Thyroid gland (tissue), 4 donors: ENCODE results near the gene NUDT16. TPM values are rescaled to one million over a fixed set of nuclear protein-coding genes. Genes with fewer than 3 reads are reported as not detected.
A peak's percentile ranks its signal among the peaks of the same experiment; 100 is the strongest.
"Not testable (repeated sequence)": the region's sequence is repeated elsewhere in the genome, so short reads cannot be mapped to it uniquely, and the experiment has no call there.

Experiments
- DNase-seq, 2 donors: peaks; one replicate each; pipeline ENCODE4 v3.0.0-alpha.2; 2019
- H3K27ac ChIP-seq, 3 donors: fragments of 200-600 bp; sonication (generic); 1 replicate in 2 of 3; 2 replicates in 1 of 3; pipeline ENCODE4 v1.5.1; 2016 to 2019; ENCODE audit warnings: mild to moderate bottlenecking in 1 of 3, moderate library complexity in 1 of 3
- H3K27me3 ChIP-seq: fragments of 200-600 bp; sonication (generic); one replicate; pipeline ENCODE4 v1.5.1; 2019
- H3K36me3 ChIP-seq, 2 donors: fragments of 200-600 bp; sonication (generic); one replicate each; pipeline ENCODE4 v1.5.1; 2016 to 2019
- H3K4me1 ChIP-seq, 2 donors: fragments of 200-600 bp; sonication (generic); one replicate each; pipeline ENCODE4 v1.5.1; 2017 to 2019
- H3K4me3 ChIP-seq, 3 donors: fragments of 200-600 bp; sonication (generic); replicated peaks in 1 of 3; 1 replicate in 2 of 3; 2 replicates in 1 of 3; pipeline ENCODE4 v1.5.1; 2016; ENCODE audit warnings: mild to moderate bottlenecking in 1 of 3
- H3K9me3 ChIP-seq: fragments of 200-600 bp; sonication (generic); one replicate; pipeline ENCODE4 v1.5.1; 2017
- POLR2A ChIP-seq, 2 donors: fragments of 450-650 bp; IDR thresholded peaks; one replicate each; pipeline ENCODE4 v1.6.1; 2017; ENCODE audit warnings: antibody characterized with exemption in 2 of 2, mild to moderate bottlenecking in 2 of 2, moderate library complexity in 1 of 2
- WGBS, 2 donors: methylation state at CpG; one replicate each; pipeline ENCODE4 v1.1.5; 2017; 5-methylcytosine and 5-hydroxymethylcytosine counted together
- intact Hi-C: fragments of 100-400 bp; cut with DNase I; formaldehyde crosslinking; loops from one replicate; pipeline ENCODE4 v1.15.1; 2023
- total RNA-seq, 4 donors: library from RNA; depleted of rRNA; stranded (reverse); fragments of >200 nt; gene quantifications; one replicate each; pipeline ENCODE4 v1.2.3, GENCODE V29; 2016
- TF ChIP-seq, protein P1 (sequence below), 6 experiments: fragments of 200-600 bp in 3 of 6; fragments of 450-650 bp in 3 of 6; sonication (generic) in 3 of 6; IDR thresholded peaks; one replicate each; pipeline ENCODE4 v1.5.1; 2016 to 2019; ENCODE audit warnings: antibody characterized with exemption in 6 of 6, mild to moderate bottlenecking in 2 of 6, inconsistent platforms in 1 of 6, moderate library complexity in 1 of 6

The NUDT16 gene
- total RNA-seq, 4 donors from 2014 or later = 30.7 to 37.5 (median 34.4) TPM

DNA sequence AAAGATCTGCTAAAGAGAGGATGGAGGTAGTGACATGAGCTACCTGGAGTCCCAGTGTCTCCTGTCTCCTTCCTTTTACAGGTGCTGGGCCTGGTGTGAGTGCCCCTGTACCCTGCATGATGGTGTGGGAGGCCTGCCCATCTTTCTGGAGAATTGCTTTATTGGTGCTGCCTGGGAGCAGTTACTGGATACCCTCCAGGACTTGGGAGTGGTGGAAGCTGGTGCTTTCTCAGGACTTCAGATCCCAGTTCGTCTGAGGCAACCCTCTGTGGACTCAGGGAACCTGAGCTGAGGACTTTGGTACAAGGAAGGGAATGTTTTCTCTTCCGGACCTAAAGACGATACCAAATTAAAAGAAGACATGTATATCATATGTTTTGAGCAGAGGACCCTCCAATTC is 18.3 kb upstream of the NUDT16 start:
- no peak for DNase-seq
- Histone ChIP-seq H3K4me1 (peaks cover 0 to 19% of the 10 kb centered on the region in 2 donors), H3K9me3 (no peaks in the 10 kb centered on the region), H3K27ac (no peak overlapping the region), H3K36me3 (no peaks in the 10 kb centered on the region), H3K4me3 (no peak overlapping the region), H3K27me3 (no peaks in the 10 kb centered on the region)
- no peak for TF ChIP-seq POLR2A (IDR thresholded peaks at IDR 0.05)
- TF ChIP-seq, protein P1, sequence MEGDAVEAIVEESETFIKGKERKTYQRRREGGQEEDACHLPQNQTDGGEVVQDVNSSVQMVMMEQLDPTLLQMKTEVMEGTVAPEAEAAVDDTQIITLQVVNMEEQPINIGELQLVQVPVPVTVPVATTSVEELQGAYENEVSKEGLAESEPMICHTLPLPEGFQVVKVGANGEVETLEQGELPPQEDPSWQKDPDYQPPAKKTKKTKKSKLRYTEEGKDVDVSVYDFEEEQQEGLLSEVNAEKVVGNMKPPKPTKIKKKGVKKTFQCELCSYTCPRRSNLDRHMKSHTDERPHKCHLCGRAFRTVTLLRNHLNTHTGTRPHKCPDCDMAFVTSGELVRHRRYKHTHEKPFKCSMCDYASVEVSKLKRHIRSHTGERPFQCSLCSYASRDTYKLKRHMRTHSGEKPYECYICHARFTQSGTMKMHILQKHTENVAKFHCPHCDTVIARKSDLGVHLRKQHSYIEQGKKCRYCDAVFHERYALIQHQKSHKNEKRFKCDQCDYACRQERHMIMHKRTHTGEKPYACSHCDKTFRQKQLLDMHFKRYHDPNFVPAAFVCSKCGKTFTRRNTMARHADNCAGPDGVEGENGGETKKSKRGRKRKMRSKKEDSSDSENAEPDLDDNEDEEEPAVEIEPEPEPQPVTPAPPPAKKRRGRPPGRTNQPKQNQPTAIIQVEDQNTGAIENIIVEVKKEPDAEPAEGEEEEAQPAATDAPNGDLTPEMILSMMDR (IDR thresholded peaks at IDR 0.05) = no peak
- intact Hi-C loops = no loop called here
- WGBS, 2 donors = 89 to 97% methylated on average over 3 of the region's 3 CpGs

DNA sequence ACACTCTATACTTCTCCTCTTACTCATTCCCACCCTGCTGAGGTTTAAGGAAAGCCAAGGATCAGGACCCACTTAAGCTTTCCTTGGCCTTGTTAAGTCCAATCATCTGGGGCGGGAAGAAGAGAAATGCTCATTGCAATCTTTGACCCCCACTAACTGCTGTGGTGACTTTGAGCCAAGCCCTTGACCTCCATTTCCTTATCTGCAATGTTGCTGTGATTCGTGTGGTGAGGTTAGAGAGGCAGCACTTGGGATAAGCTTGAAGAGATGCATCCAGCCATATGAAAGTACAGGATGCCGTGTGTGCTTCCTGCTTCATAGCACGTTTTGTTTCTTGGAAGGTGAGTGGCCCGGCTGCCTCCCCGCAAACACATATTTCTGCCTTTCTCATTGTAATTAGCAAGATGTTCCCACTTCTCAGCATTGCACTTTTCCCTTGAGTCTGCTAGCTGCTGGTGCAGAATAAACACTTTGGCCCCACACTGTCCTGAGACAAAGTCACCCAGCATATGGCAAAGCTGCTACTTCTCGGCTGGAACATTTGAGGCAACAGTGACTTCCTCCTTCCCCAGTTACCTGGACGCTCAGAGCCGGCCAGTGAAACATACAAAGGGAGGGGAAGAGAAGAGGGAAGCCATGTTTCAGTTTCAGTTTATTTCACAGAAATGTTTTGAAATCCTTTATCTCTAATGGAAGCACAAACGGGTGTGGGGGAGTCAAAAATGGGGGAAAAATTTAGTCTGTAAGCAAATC is 10.5 kb upstream of the NUDT16 start:
- no peaks in the 10 kb centered on the region for H3K4me1 ChIP-seq
- no peaks in the 10 kb centered on the region for H3K27me3 ChIP-seq
- 88 to 91% methylated on average over 10 of the region's 10 CpGs for WGBS, 2 donors
- H3K27ac ChIP-seq = no peak overlapping the region
- H3K36me3 ChIP-seq = no peaks in the 10 kb centered on the region
- no peak for TF ChIP-seq POLR2A (IDR thresholded peaks at IDR 0.05)
- TF ChIP-seq, protein P1 (IDR thresholded peaks at IDR 0.05) = no peak
- intact Hi-C loops = no loop called here
- no peak for DNase-seq
- no peaks in the 10 kb centered on the region for H3K9me3 ChIP-seq
- H3K4me3 ChIP-seq = no peak overlapping the region

DNA sequence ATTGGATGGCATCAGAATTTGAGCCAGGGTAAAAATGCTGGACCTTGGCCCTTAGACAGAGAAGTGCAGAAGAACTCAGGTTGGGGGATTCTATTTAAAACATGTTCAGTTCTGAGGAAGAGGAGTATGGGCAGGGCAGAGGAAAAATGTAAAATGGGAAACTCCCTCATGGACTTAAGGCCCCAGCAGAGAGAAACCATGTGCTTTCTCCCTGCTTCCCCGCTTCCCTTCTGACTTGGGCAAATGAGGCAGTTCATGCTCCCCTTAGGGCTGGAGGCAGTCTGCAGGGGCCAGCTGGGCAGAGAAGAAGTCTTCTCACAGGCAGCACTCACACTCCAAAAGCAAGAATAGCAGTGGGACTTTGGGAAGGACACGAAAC is 9.9 kb upstream of the NUDT16 start:
- WGBS, 2 donors = 85 to 94% methylated on average over 2 of the region's 2 CpGs
- no peaks in the 10 kb centered on the region for H3K27me3 ChIP-seq
- no peaks in the 10 kb centered on the region for H3K4me1 ChIP-seq
- no peaks in the 10 kb centered on the region for H3K36me3 ChIP-seq
- H3K4me3 ChIP-seq = no peak overlapping the region
- no peak for TF ChIP-seq POLR2A (IDR thresholded peaks at IDR 0.05)
- TF ChIP-seq, protein P1 (IDR thresholded peaks at IDR 0.05) = no peak
- DNase-seq = no peak
- intact Hi-C loops = no loop called here
- H3K27ac ChIP-seq = no peak overlapping the region
- H3K9me3 ChIP-seq = no peaks in the 10 kb centered on the region

DNA sequence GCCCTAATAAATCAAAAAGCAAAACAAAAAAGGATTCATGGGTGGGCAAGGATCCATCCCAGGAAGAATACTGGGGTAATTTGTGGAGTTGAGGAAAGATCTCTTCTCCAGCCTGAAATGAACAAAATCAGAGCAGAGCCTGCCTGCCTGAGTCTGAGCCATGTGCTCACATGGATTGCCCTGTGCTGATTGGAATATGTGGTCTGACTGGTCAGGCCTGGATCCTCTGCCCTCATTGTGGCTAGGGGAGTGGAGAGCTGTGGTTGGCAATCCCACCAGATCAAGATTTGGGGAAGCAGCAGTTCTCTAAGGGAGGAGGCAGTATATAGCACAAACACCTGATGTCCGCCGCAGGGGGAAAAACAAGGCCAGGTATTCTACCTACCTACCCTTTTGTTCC is 6.8 kb upstream of the NUDT16 start:
- 91 to 100% methylated on average over 2 of the region's 2 CpGs for WGBS, 2 donors
- H3K27ac ChIP-seq = no peak overlapping the region
- H3K4me3 ChIP-seq = no peak overlapping the region
- H3K4me1 ChIP-seq = peaks cover 8 to 16% of the 10 kb centered on the region in 2 donors
- no peak for DNase-seq
- H3K36me3 ChIP-seq = no peaks in the 10 kb centered on the region
- intact Hi-C loops = no loop called here
- H3K9me3 ChIP-seq = no peaks in the 10 kb centered on the region
- no peaks in the 10 kb centered on the region for H3K27me3 ChIP-seq
- TF ChIP-seq, protein P1 (IDR thresholded peaks at IDR 0.05) = no peak
- TF ChIP-seq POLR2A (IDR thresholded peaks at IDR 0.05) = no peak

DNA sequence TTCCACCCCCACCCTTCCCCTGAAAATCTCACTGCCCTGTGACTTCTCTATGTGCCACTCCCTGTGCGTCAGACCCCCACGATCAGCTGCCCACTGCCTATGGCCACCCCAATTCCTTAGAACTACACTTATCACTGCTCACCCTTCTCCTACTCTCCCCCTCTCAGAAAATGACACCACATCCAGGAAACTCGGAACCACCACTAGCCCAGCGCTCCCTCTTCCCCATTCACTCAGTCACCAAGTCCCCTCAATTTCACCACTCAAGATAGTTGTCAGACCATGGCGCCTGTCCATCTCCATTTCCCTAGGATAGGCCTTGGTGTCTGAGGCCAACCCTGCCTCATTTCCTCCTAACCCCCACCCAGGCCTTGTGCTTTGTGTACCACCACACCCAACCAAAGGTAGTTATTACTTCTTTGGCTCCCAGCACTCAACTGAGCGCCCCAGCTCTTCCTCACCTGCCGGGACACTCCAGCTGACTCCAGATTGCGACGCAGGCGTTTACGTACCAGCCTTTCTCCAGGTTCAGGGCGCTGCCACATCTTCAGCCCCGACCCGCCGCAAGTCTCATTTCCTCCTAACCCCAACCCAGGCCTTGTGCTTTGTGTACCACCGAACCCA is 641 bp upstream of the NUDT16 start:
- peak in 1 of 2 donors; percentile 22 for DNase-seq
- Histone ChIP-seq H3K4me3 (peak overlapping the region; percentile 10 to 85 (median 46)), H3K4me1 (peaks cover 36 to 40% of the 10 kb centered on the region in 2 donors), H3K27ac (peak overlapping the region; percentile 41 to 79 (median 54))
- peak in 1 of 2 donors; percentile 15 for TF ChIP-seq POLR2A (IDR thresholded peaks at IDR 0.05)
- not testable (repeated sequence) for H3K36me3 ChIP-seq, H3K27me3 ChIP-seq, H3K9me3 ChIP-seq
- intact Hi-C loops = loop anchor here (10.0 kb wide), 2 partner anchors 124 to 146 kb away; partner anchors contain the start of gene MRPL3
- 15 to 20% methylated on average over 16 of the region's 16 CpGs for WGBS, 2 donors
